Midbrain (tissue), 1 donor: Measurements from ENCODE around the gene RAET1G.
"Not testable (repeated sequence)": the region's sequence is repeated elsewhere in the genome, so short reads cannot be mapped to it uniquely, and the experiment has no call there.

Source experiments
- DNase-seq: peaks from one replicate; lab custom pipeline; 2025; lab: John Stamatoyannopoulos, UW

RAET1G gene

GRCh38 chr6:149897015-149897697, 25.8 kb downstream of the RAET1G start:
- DNase-seq = peak; percentile 63

GRCh38 chr6:149896491-149896890, 26.4 kb downstream of the RAET1G start:
- DNase-seq = no peak

GRCh38 chr6:149895833-149896271, 27.1 kb downstream of the RAET1G start:
- DNase-seq = no peak

GRCh38 chr6:149895048-149895590, 27.8 kb downstream of the RAET1G start:
- DNase-seq = peak; percentile 3

GRCh38 chr6:149891864-149892263, 31.1 kb downstream of the RAET1G start:
- DNase-seq = not testable (repeated sequence)

DNA sequence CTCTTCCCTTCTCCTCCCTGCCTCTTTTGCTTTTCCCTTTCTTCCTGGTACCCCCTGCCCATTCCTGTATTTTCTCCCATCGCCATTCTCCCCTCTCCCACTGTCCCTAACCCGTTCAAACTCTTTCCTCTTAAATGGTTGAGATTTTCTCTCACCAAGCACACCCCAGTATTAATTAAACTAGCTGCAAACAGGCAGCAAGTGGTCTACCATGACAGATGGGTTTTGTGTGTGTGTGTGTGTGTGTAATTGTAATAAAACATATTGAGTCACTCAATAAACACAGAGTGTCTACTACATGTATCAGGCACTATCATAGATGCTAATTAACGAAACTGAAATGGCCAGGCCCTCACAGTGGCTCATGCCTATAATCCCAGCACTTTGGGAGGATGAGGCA, 31.7 kb downstream of the RAET1G start:
- DNase-seq = no peak

- DNase-seq = no peak
Observed at GRCh38 chr6:149890629-149891045, 32.3 kb downstream of the RAET1G start.

DNA sequence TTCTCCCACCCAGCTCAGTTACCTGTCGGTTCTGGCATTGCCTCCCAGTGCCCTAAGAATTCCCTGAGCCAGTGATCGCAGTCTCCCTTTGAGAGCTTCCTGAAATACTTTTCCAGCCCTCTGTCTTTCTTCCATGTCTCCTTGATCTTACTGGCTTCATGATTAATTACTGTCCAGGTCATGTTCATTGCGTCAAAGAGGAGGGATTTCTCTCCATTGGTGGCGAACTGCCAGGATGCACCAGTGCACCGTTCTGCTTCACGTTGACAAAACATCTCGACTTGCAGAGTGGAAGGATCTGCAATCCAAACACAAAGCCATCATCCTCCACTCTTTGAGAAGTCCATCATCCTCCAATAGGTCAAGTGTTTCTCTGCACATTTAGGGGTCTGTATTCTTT, 33.6 kb downstream of the RAET1G start:
- no peak for DNase-seq

DNA sequence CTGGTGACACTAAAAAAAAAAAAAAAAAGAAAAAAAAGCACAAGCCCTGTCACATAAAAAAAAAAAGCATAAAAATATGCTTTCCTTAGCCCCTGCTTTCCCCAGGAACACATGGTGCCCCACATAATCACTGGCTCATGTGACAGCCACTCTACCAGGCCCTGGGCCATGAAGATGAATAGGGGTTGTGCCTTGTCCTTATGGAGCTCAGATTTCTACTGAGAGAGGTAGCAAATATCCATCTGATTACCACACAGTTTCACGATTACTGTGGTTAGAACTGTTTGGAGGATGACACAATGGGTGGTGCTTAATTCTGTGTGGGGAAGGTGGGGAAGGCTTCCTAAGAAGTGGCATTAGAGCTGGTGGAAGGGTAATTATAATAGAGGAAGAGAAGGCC, 34.3 kb downstream of the RAET1G start:
- no peak for DNase-seq

DNA sequence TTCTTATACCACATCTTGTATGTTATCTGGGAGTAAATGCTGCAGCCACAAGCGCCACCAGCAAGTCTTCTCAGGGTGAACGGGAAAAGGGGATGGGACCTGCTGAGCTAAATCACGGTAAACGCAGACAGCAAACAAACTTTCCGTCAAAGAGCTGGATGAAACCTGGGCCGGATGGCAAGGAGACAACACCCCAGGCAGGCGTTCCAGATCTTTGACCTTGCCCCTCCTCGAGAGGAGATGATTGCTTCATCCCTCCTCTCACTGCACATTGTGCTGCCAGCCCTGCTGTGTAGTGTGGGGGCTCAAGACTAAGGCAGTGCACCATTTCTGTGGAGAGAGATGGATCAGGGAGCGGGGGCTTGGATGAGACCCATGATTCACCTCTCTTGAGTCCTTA, 34.8 kb downstream of the RAET1G start:
- DNase-seq = no peak

- no peak for DNase-seq
Observed at GRCh38 chr6:149887343-149887742, 35.6 kb downstream of the RAET1G start.

- no peak for DNase-seq
Observed at GRCh38 chr6:149885888-149886287, 37.0 kb downstream of the RAET1G start.

DNA sequence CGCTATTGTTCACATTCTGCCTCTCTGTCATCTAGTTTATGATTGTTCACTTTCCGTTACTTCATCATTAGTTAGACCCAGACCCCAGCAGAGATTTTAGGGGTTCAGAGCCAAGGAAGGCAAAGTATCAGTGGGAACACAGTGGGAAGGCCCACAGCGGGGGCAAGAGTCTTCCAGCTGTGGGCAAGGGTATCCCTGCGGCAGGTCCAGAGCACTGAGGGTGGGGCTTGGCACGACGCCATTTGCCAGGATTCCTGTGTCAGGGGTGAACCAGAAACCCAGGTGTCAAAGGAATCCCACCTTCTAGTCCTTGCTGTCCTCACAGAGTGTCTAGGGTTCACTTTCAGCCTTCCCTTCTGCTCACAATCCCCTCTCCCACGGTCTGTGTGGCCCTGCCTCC, 38.3 kb downstream of the RAET1G start:
- no peak for DNase-seq

- DNase-seq = no peak
Observed at GRCh38 chr6:149884215-149884614, 38.7 kb downstream of the RAET1G start.

DNA sequence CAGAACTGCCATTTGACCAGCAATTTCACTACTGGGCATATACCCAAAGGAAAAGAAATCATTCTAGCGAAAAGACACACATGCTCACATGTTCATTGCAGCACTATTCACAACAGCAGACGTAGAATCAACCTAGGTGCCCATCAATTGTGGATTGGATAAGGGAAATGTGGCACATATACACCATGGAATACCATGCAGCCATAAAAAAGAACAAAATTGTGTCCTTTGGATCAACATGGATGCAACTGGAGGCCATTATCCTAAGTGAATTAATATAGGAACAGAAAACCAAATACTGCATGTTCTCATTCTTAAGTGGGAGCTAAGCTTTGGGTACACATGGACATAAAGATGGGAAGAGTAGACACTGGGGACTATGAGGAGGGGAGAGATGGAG, 41.1 kb downstream of the RAET1G start:
- DNase-seq = no peak

GRCh38 chr6:149881066-149881766, 41.7 kb downstream of the RAET1G start:
- no peak for DNase-seq

- no peak for DNase-seq
Observed at GRCh38 chr6:149877659-149878058, 45.3 kb downstream of the RAET1G start.

- DNase-seq = no peak
Observed at GRCh38 chr6:149876241-149876933, 46.5 kb downstream of the RAET1G start.

DNA sequence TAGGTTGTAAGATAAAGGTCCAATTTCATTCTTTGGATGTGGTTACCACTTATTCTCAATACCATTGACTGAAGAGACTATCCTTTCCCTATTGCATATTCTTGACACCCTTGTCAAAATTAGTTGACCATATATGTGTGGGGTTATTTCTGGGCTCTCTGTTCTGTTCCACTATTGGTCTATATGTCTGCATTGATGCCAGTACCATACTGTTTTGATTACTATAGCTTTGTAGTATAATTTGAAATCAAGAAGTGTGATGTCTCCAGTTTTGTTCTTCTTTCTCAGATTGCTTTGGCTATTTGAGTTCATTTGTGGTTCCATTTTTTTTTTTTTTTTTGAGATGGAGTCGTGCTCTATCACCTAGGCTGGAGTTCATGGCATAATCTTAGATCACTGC, 50.7 kb downstream of the RAET1G start:
- DNase-seq = no peak

DNA sequence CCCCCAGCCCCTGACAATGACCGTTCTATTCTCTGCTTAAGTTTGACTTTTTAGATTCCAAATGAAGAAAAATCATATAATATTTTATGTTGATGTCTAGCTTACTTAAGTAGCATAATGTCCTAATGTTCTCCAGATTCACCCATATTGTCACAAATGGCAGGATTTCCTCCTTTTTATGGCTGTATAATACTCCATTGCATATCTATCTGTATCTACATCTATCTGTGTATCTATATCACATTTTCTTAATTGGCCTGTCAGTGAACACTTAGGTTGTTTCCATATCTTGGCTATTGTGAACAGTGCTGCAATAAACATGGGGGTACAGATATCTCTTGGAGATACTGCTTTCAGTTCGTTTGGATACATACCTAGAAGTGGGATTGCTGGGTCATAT, 51.7 kb downstream of the RAET1G start:
- no peak for DNase-seq

DNA sequence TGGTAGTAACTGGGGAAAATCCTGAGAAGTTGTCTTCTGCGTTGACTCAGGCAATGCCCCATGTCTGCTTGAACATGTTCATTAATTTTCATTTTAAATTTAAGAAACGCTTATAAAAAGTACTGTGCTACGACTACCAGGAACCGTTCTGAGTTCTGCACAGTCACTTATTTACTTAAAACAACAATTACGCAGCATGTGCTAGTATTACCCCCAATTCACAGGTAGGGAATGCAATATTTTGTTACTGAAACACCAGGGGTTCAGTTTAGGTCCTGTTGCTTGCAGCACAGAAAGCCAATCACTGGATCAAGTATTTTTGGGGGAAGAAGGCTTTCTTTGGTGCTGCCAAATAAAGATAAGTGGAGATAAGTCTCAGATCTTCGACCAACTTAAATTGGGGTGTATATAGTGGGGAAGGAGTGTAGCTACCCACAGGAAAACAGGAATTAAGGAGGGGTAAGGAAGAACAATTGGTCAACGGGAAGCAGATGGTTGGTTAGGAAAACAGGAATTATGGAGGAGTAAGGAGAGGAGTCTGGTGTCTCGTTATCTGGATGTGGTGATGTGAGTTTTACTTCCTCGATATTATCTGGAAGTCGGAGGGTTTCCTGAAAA, 53.5 kb downstream of the RAET1G start:
- no peak for DNase-seq

DNA sequence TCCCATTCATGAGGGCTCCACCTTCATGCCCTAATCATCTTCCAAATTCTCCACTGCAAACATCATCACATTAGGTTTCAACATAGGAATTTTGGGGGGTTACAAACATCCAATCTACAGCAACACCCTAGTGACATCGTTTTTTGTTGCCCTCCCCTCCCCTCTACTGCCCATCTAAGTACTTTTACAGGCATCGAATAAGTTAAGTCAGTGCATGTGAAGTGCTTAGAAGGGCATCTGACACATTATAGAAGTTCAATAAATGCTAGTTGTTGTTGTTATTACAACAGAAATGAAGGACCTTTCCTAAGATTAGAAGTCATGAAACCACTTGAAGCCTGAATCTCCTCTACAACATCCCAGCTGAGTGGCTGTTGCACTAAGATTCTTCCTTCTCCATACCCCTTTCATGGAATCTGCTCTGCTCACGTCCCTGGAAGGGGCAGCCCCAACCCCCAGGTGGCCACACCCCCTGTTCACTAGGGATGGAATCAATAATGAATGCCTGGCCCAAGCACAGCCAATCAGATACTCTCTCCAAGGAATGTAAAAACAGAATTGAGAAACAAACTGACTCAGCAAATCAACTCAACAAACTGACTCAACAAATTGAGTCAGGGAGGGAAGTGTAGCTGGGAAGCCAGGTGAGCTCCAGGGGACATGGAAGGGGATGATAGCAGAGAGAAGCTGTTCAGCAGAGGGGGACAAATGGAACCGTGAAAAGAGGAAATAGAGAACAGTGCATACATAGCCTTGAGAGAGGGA, 54.9 kb downstream of the RAET1G start:
- no peak for DNase-seq
